A549 (cell line): ENCODE data around the gene PHACTR4. TPM values are rescaled to one million over a fixed set of nuclear protein-coding genes. Genes with fewer than 3 reads are reported as not detected.

Experiments used
- CBX2 ChIP-seq: fragments of 200-600 bp; sonication (generic); IDR thresholded peaks from 2 replicates; pipeline ENCODE4 v1.6.1; 2016; ENCODE audit warnings: low read depth, mild to moderate bottlenecking, borderline replicate concordance
- CBX8 ChIP-seq: fragments of 200-600 bp; sonication (generic); IDR thresholded peaks from 2 replicates; pipeline ENCODE4 v1.6.1; 2016
- CHD4 ChIP-seq: fragments of 200-600 bp; sonication (generic); IDR thresholded peaks from 2 replicates; pipeline ENCODE4 v1.6.1; 2016; ENCODE audit warnings: antibody characterized with exemption, mild to moderate bottlenecking, borderline replicate concordance
- CTCF ChIP-seq: fragments of >200 bp; sonication (Bioruptor Twin); formaldehyde crosslinking; IDR thresholded peaks from 3 replicates; pipeline ENCODE4 v1.5.1; 2016
- ESRRA ChIP-seq: fragments of 150-350 bp; IDR thresholded peaks from 2 replicates; pipeline ENCODE4 v1.6.1; 2014; ENCODE audit warnings: mild to moderate bottlenecking, low read length, borderline replicate concordance
- HOXB13 ChIP-seq: fragments of 250-450 bp; sonication (Bioruptor Pico); IDR thresholded peaks from 2 replicates; pipeline ENCODE4 v1.5.0; 2020; ENCODE audit warnings: low read depth, mild to moderate bottlenecking, moderate library complexity
- JUNB ChIP-seq: fragments of >200 bp; sonication (Bioruptor Twin); formaldehyde crosslinking; IDR thresholded peaks from 2 replicates; pipeline ENCODE4 v1.6.1; 2016
- KDM1A ChIP-seq: fragments of 200-600 bp; sonication (generic); IDR thresholded peaks from 2 replicates; pipeline ENCODE4 v1.6.1; 2016; ENCODE audit warnings: low read depth, mild to moderate bottlenecking
- MAZ ChIP-seq: fragments of 150-350 bp; IDR thresholded peaks from 2 replicates; pipeline ENCODE4 v1.6.1; 2014; ENCODE audit warnings: antibody characterized with exemption, low read depth, low read length, borderline replicate concordance
- NFE2L2 ChIP-seq: fragments of 150-350 bp; conservative IDR thresholded peaks from 2 replicates; pipeline ENCODE4 v1.6.1; 2014; ENCODE audit warnings: low read length
- NPAS2 ChIP-seq: fragments of 250-450 bp; sonication (Bioruptor Pico); IDR thresholded peaks from 2 replicates; pipeline ENCODE4 v1.8.0; 2022; ENCODE audit warnings: mild to moderate bottlenecking, moderate library complexity, borderline replicate concordance
- RAD21 ChIP-seq, 2 experiments: fragments of >200 bp in 1 of 2; sonication (Bioruptor Twin) in 1 of 2; formaldehyde crosslinking in 1 of 2; IDR thresholded peaks in 1 of 2; conservative IDR thresholded peaks in 1 of 2; 2 replicates in 1 of 2; 3 replicates in 1 of 2; pipeline ENCODE4 v1.6.1; 2012 to 2018; ENCODE audit warnings: inconsistent platforms in 1 of 2
- RCOR1 ChIP-seq: fragments of 150-350 bp; IDR thresholded peaks from 2 replicates; pipeline ENCODE4 v1.6.1; 2014; ENCODE audit warnings: antibody characterized with exemption, low read length, low read depth
- REST ChIP-seq: fragments of 200-600 bp; sonication (generic); IDR thresholded peaks from 2 replicates; pipeline ENCODE4 v1.6.1; 2016; ENCODE audit warnings: antibody characterized with exemption, mild to moderate bottlenecking, moderate library complexity
- RFX5 ChIP-seq: fragments of 450-650 bp; IDR thresholded peaks from 2 replicates; pipeline ENCODE4 v1.7.1; 2014; ENCODE audit warnings: antibody characterized with exemption, mild to moderate bottlenecking, moderate library complexity
- RNF2 ChIP-seq: fragments of 200-600 bp; sonication (generic); IDR thresholded peaks from 2 replicates; pipeline ENCODE4 v1.6.1; 2016; ENCODE audit warnings: low read depth, mild to moderate bottlenecking, antibody characterized with exemption, moderate library complexity, borderline replicate concordance
- ZC3H11A ChIP-seq: fragments of 450-650 bp; IDR thresholded peaks from 2 replicates; pipeline ENCODE4 v1.6.1; 2014; ENCODE audit warnings: antibody characterized with exemption, mild to moderate bottlenecking
- ZNF302 ChIP-seq: fragments of 250-450 bp; sonication (Bioruptor Pico); IDR thresholded peaks from 2 replicates; pipeline ENCODE4 v1.9.0; 2021; ENCODE audit warnings: inconsistent platforms, mild to moderate bottlenecking, moderate library complexity
- polyA plus RNA-seq, 4 experiments: library from polyadenylated mRNA; depleted of rRNA in 3 of 4; stranded (reverse); fragments of >200 nt; fragmentation: RNase III in 1 of 4; extraction: RNeasy Plus Mini Kit Qiagen cat#74134 plus additional on column Dnase treatment in 1 of 4; gene quantifications; 2 replicates in 3 of 4; 3 replicates in 1 of 4; pipeline ENCODE4 v1.2.3, GENCODE V29; 2011 to 2017
- TF ChIP-seq, protein P1 (sequence below): fragments of 150-350 bp; IDR thresholded peaks from 2 replicates; pipeline ENCODE4 v1.6.1; 2014; ENCODE audit warnings: low read depth, mild to moderate bottlenecking, low read length
- TF ChIP-seq, protein P2 (sequence below): fragments of 250-450 bp; sonication (Bioruptor Pico); IDR thresholded peaks from 2 replicates; pipeline ENCODE4 v1.5.0; 2020; ENCODE audit warnings: low read depth, mild to moderate bottlenecking, moderate library complexity
- TF ChIP-seq, protein P3 (sequence below): IDR thresholded peaks from 2 replicates; pipeline ENCODE4 v1.6.1; 2012

The PHACTR4 gene
- polyA plus RNA-seq, 2 of the 4 experiments (the other 2 are of a cell fraction), result 17.4 to 25.0 TPM

GRCh38 chr1:28509705-28510272 lies 140.2 kb downstream of the PHACTR4 start (continued):
- TF ChIP-seq, protein P1, sequence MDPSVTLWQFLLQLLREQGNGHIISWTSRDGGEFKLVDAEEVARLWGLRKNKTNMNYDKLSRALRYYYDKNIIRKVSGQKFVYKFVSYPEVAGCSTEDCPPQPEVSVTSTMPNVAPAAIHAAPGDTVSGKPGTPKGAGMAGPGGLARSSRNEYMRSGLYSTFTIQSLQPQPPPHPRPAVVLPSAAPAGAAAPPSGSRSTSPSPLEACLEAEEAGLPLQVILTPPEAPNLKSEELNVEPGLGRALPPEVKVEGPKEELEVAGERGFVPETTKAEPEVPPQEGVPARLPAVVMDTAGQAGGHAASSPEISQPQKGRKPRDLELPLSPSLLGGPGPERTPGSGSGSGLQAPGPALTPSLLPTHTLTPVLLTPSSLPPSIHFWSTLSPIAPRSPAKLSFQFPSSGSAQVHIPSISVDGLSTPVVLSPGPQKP, result no peak
- TF ChIP-seq RAD21 (conservative IDR thresholded peaks at IDR 0.05 in 1 of 2, IDR thresholded peaks at IDR 0.05 in 1 of 2) (no peak), RNF2 (no peak), RCOR1 (no peak), CTCF (no peak), NPAS2 (no peak), CHD4 (no peak), MAZ (no peak), NFE2L2 (no peak), RFX5 (no peak), ESRRA (no peak), REST (no peak), CBX8 (no peak), ZC3H11A (no peak), ZNF302 (CRISPR knock-in tag) (no peak), JUNB (no peak), HOXB13 (CRISPR knock-in tag) (no peak), CBX2 (no peak), KDM1A (no peak)
- TF ChIP-seq, protein P2, sequence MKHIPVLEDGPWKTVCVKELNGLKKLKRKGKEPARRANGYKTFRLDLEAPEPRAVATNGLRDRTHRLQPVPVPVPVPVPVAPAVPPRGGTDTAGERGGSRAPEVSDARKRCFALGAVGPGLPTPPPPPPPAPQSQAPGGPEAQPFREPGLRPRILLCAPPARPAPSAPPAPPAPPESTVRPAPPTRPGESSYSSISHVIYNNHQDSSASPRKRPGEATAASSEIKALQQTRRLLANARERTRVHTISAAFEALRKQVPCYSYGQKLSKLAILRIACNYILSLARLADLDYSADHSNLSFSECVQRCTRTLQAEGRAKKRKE (CRISPR knock-in tag), result 0 out of 2 replicates have a peak, but pooled peaks have one; percentile 32
- TF ChIP-seq, protein P3, sequence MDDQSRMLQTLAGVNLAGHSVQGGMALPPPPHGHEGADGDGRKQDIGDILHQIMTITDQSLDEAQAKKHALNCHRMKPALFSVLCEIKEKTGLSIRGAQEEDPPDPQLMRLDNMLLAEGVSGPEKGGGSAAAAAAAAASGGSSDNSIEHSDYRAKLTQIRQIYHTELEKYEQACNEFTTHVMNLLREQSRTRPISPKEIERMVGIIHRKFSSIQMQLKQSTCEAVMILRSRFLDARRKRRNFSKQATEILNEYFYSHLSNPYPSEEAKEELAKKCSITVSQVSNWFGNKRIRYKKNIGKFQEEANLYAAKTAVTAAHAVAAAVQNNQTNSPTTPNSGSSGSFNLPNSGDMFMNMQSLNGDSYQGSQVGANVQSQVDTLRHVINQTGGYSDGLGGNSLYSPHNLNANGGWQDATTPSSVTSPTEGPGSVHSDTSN, result no peak
